Retinal pigment epithelial cell (primary cell): Measurements from ENCODE around the gene RFX4.

Experiments used
- DNase-seq: peaks from one replicate; pipeline ENCODE4 v3.0.0-alpha.2; 2010; ENCODE audit warnings: low read depth
- H3K4me3 ChIP-seq: 2 replicates; pipeline ENCODE4 v1.5.1; 2011; ENCODE audit warnings: mild to moderate bottlenecking, low read length, control low read depth, moderate library complexity
- CTCF ChIP-seq: conservative IDR thresholded peaks from 2 replicates; pipeline ENCODE4 v1.5.1; 2011; ENCODE audit warnings: low read depth, low read length, control low read depth, inconsistent platforms

The RFX4 gene

GRCh38 chr12:106705971-106706370, 123.2 kb downstream of the RFX4 start:
- DNase-seq, result no peak
- no peak for TF ChIP-seq CTCF
- no peak overlapping the region for H3K4me3 ChIP-seq

- H3K4me3 ChIP-seq, result no peak overlapping the region
- TF ChIP-seq CTCF, result no peak
- no peak for DNase-seq
These were observed 126.3 kb downstream of the RFX4 start for GRCh38 chr12:106709068-106709511.

GRCh38 chr12:106710143-106710893, 127.5 kb downstream of the RFX4 start:
- no peak overlapping the region for H3K4me3 ChIP-seq
- DNase-seq, result no peak
- no peak for TF ChIP-seq CTCF

GRCh38 chr12:106711316-106711715, 128.5 kb downstream of the RFX4 start:
- no peak overlapping the region for H3K4me3 ChIP-seq
- DNase-seq, result no peak
- no peak for TF ChIP-seq CTCF

- no peak for TF ChIP-seq CTCF
- no peak overlapping the region for H3K4me3 ChIP-seq
- DNase-seq, result no peak
These were observed 130.0 kb downstream of the RFX4 start for GRCh38 chr12:106712768-106713167.

GRCh38 chr12:106714926-106715325, 132.1 kb downstream of the RFX4 start:
- no peak for DNase-seq
- no peak for TF ChIP-seq CTCF
- no peak overlapping the region for H3K4me3 ChIP-seq

- DNase-seq, result no peak
- H3K4me3 ChIP-seq, result no peak overlapping the region
- no peak for TF ChIP-seq CTCF
These were observed 132.8 kb downstream of the RFX4 start for GRCh38 chr12:106715582-106715981.
